GM10248 (cell line): ENCODE data around the gene DMPK.

Experiments
- CTCF ChIA-PET: fragments of 300-600 bp; sonication (Branson Sonifier 250); formaldehyde crosslinking; extraction: SDS; loops from one replicate; lab custom pipeline; 2021; ENCODE audit warnings: antibody characterized with exemption; lab: Yijun Ruan, JAX
- POLR2A ChIA-PET: fragments of 350-650 bp; sonication (Branson Sonifier 250); formaldehyde crosslinking; extraction: SDS; loops from one replicate; lab custom pipeline; 2020; ENCODE audit warnings: antibody characterized with exemption; lab: Yijun Ruan, JAX
- DNase-seq: peaks from one replicate; pipeline ENCODE4 v3.0.0; 2012; ENCODE audit errors: extremely low spot score
- TF ChIP-seq, protein P1 (sequence below): IDR thresholded peaks from 2 replicates; pipeline ENCODE4 v1.5.1; 2012; ENCODE audit warnings: mild to moderate bottlenecking, low read depth; ENCODE audit errors: extremely low read depth, missing control alignments, control extremely low read depth

The DMPK gene, protein sequence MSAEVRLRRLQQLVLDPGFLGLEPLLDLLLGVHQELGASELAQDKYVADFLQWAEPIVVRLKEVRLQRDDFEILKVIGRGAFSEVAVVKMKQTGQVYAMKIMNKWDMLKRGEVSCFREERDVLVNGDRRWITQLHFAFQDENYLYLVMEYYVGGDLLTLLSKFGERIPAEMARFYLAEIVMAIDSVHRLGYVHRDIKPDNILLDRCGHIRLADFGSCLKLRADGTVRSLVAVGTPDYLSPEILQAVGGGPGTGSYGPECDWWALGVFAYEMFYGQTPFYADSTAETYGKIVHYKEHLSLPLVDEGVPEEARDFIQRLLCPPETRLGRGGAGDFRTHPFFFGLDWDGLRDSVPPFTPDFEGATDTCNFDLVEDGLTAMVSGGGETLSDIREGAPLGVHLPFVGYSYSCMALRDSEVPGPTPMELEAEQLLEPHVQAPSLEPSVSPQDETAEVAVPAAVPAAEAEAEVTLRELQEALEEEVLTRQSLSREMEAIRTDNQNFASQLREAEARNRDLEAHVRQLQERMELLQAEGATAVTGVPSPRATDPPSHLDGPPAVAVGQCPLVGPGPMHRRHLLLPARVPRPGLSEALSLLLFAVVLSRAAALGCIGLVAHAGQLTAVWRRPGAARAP

DNA sequence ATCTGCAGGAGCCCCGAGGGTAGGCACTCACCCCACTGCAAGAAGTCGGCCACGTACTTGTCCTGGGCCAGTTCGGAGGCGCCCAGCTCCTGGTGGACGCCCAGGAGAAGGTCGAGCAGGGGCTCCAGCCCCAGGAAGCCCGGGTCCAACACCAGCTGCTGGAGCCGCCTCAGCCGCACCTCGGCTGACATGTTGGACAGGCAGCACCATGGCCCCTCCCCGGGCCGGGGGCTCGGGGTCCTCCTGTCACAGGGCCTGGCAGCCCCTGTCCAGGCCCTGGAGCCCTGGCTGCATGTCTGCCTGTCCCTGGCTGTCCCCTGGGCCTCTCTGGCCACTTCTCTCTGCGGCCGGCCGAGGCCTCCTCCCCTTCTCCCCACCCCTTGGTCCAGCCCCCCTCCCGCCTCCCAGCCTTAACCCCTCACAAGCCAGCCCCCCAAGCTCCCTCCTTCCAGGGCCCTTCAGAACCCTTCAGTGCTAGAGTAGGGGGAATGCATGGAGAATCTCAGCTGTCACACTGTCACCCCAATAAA, at the start of gene DMPK:
DMPK (minus strand) TSS at position 329 of the 530 bp plus-strand sequence; CDS start at position 191, 138 bp downstream.
- DNase-seq: no peak
- POLR2A ChIA-PET: interaction anchor here (0.6 kb wide), 1 partner anchor 213 kb away, joined by 9 read pairs; the partner anchor contains the start of gene CCDC61
- TF ChIP-seq, protein P1, sequence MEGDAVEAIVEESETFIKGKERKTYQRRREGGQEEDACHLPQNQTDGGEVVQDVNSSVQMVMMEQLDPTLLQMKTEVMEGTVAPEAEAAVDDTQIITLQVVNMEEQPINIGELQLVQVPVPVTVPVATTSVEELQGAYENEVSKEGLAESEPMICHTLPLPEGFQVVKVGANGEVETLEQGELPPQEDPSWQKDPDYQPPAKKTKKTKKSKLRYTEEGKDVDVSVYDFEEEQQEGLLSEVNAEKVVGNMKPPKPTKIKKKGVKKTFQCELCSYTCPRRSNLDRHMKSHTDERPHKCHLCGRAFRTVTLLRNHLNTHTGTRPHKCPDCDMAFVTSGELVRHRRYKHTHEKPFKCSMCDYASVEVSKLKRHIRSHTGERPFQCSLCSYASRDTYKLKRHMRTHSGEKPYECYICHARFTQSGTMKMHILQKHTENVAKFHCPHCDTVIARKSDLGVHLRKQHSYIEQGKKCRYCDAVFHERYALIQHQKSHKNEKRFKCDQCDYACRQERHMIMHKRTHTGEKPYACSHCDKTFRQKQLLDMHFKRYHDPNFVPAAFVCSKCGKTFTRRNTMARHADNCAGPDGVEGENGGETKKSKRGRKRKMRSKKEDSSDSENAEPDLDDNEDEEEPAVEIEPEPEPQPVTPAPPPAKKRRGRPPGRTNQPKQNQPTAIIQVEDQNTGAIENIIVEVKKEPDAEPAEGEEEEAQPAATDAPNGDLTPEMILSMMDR: no peak
- CTCF ChIA-PET: interaction anchor here (0.8 to 5.4 kb wide), 5 partner anchors 9 to 35 kb away, joined by 3 to 63 read pairs (median 6); partner anchors contain the start of genes DMWD and SIX5

DNA sequence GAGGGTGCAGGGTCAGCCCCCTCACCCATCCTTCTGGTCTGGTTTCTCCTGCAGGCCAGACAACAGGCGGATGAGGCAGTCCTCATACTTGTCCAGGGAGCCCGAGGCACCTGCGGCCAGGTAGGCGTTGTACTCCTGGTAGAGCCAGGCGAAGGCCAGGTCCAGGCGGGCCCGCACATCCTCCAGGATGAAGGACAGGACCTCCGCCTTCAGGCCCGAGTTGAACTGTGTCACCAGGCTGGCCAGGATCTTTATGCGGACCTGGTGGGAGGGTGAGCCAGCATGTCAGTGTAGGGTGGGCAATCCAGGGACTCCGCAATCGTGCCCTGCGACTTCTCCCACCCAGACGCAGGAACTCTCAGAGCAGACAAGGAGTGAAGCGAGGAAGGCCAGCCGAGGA, 46.7 kb upstream of the DMPK start:
- TF ChIP-seq, protein P1: no peak
- DNase-seq: no peak
- ChIA-PET POLR2A (no interaction called here), CTCF (interaction anchor here (1.3 to 6.6 kb wide), 3 partner anchors 9 to 35 kb away, joined by 4 to 63 read pairs (median 4); partner anchors contain the start of gene FOXA3)

DNA sequence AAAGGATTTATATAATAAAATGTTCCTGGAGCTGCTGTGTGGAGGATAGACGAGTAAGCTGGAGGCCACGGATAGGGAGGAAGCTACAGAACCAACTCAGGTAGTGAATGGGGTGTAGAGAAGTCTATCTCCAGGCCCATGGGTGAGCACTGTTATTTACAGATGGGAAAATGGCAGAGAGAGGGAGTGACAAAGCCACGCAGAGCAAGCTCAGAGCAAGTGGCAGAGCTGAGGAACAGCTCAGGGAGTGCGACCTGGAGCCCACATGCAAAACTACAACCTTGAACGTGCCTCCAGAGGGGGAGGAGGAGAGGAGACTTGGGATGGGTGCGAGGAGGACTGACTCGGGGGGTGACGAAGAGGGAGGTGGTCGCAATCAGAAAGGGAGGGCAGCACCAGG, 46.2 kb upstream of the DMPK start:
- ChIA-PET CTCF (interaction anchor here (1.6 to 6.6 kb wide), 2 partner anchors 11 to 36 kb away, joined by 4 to 63 read pairs; partner anchors contain the start of gene FOXA3), POLR2A (no interaction called here)
- TF ChIP-seq, protein P1: no peak
- no peak for DNase-seq

DNA sequence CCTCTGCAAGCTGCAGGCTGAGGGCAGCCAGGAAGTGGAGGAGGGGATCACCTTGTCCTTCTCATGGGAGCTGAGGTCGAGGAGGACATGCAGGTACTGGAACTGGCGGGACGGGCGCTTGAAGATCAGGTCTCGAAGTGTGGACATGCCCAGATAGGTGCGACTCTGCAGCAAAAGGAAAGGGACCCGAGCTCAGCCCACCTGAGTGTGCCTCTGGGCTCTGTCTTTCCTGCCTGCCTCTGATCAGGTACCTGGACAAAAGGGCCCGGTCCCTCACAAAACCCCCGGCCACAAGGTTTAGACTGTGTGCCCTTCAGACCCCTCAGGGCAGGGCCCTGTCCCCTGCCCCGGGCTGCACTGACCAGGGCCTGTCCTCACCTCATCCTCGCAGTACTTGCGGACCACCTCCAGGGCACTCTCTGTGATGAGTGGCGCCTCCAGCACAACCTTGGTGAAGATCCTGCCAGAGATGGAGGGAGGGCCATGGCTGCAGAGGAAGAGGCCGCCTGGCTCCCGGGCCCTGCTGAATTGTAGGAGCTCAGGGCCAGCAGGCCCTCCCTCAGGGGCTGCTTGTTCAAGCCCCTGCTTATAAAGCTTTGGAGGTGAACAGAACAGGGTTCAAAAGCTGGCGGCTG, 45.3 kb upstream of the DMPK start:
- TF ChIP-seq, protein P1: no peak
- ChIA-PET POLR2A (interaction anchor here (0.7 kb wide), 1 partner anchor 10 kb away, joined by 3 read pairs; no protein-coding TSS in a partner anchor), CTCF (interaction anchor here (1.6 to 6.6 kb wide), 3 partner anchors 10 to 37 kb away, joined by 4 to 63 read pairs (median 6); partner anchors contain the start of gene FOXA3)
- no peak for DNase-seq

DNA sequence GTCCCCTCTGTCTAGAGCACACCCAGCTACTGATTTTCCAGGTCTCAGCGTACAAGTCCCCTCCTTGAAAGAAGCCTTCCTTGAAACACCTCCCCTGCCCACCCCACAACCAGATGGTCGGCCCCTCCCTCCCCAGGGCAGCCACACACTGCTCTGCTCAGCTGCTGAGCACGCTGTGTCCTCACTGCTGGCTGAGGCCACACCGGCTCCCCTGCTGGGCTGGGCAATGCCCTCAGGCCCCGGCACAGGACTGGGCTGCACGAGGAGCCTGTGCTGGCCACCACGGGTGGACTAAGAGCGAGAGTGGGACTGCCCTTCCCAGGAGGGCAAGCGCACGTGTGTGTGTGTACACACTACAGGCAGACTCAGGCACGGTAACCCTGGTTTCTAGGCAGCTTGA, 44.6 kb upstream of the DMPK start:
- ChIA-PET CTCF (interaction anchor here (1.1 to 6.6 kb wide), 4 partner anchors 10 to 37 kb away, joined by 3 to 63 read pairs (median 6); no protein-coding TSS in a partner anchor), POLR2A (no interaction called here)

More for the DNA sequence above, 44.6 kb upstream of the DMPK start:
- no peak for DNase-seq
- TF ChIP-seq, protein P1: no peak
